Nephron progenitor cell (in vitro differentiated cells): Measurements from ENCODE around the gene ANXA3.

Source experiments
- DNase-seq: peaks from one replicate; pipeline ENCODE4 v3.0.0; 2021
- H3K27ac Mint-ChIP-seq: 2 replicates; pipeline ENCODE4 v1.8.0; 2021; ENCODE audit warnings: mild to moderate bottlenecking, moderate library complexity, mixed read lengths
- H3K27me3 Mint-ChIP-seq: 2 replicates; pipeline ENCODE4 v1.8.0; 2021; ENCODE audit warnings: mild to moderate bottlenecking, low read depth, mixed read lengths; ENCODE audit not compliant: poor library complexity
- H3K36me3 Mint-ChIP-seq: 2 replicates; pipeline ENCODE4 v1.8.0; 2021; ENCODE audit warnings: low read depth, mixed read lengths
- H3K4me1 Mint-ChIP-seq: 2 replicates; pipeline ENCODE4 v1.8.0; 2021; ENCODE audit warnings: mixed read lengths
- H3K4me3 Mint-ChIP-seq: 2 replicates; pipeline ENCODE4 v1.8.0; 2021; ENCODE audit warnings: mild to moderate bottlenecking, moderate library complexity, mixed read lengths
- H3K9me3 Mint-ChIP-seq: 2 replicates; pipeline ENCODE4 v1.8.0; 2021; ENCODE audit warnings: mild to moderate bottlenecking, moderate library complexity, mixed read lengths
- TF ChIP-seq, protein P1 (sequence below): fragments of 200-600 bp; sonication (generic); IDR thresholded peaks from 2 replicates; pipeline ENCODE4 v1.5.0; 2021; ENCODE audit warnings: antibody characterized with exemption

Gene ANXA3

DNA sequence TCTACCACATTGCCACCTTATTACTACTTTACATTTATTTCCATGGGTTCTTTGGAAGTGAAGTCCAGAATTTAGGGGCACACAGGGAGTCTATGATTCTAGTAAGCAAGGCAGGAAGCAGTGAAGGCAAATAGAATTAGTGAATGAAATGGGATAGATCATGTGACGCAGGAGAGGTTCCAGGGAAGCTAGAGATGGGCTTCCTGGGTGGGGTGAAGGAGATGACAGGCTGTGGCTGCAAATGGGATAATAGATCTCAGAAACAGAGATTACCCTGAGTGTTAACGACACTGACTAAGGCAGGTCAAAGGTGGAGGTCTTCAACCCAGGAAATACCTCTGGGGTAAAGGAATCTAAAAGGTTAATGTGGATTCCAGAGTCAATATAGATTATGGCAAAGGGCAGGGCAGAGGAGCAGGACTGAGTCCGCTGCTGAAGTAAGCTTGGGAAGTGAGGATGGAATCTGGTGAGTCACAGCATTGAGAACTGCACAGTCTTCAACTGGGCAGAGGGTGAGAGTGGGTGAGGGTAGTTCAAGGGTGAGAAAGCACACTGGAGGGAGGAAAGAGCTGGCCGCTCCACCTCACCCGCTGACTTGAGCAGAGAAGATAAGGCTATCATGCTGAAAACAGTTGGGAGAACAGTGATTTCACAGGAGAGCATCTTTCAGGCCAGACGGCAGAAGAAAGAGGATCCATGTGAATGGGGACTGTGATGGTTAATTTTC lies 70.8 kb downstream of the ANXA3 start:
- no peaks in the 10 kb centered on the region for H3K9me3 Mint-ChIP-seq
- H3K4me3 Mint-ChIP-seq = no peak overlapping the region
- TF ChIP-seq, protein P1, sequence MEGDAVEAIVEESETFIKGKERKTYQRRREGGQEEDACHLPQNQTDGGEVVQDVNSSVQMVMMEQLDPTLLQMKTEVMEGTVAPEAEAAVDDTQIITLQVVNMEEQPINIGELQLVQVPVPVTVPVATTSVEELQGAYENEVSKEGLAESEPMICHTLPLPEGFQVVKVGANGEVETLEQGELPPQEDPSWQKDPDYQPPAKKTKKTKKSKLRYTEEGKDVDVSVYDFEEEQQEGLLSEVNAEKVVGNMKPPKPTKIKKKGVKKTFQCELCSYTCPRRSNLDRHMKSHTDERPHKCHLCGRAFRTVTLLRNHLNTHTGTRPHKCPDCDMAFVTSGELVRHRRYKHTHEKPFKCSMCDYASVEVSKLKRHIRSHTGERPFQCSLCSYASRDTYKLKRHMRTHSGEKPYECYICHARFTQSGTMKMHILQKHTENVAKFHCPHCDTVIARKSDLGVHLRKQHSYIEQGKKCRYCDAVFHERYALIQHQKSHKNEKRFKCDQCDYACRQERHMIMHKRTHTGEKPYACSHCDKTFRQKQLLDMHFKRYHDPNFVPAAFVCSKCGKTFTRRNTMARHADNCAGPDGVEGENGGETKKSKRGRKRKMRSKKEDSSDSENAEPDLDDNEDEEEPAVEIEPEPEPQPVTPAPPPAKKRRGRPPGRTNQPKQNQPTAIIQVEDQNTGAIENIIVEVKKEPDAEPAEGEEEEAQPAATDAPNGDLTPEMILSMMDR = no peak
- no peak for DNase-seq
- H3K27me3 Mint-ChIP-seq = peaks cover 3% of the 10 kb centered on the region
- H3K4me1 Mint-ChIP-seq = peaks cover 24% of the 10 kb centered on the region
- peak overlapping the region; percentile 32 for H3K27ac Mint-ChIP-seq
- no peaks in the 10 kb centered on the region for H3K36me3 Mint-ChIP-seq

DNA sequence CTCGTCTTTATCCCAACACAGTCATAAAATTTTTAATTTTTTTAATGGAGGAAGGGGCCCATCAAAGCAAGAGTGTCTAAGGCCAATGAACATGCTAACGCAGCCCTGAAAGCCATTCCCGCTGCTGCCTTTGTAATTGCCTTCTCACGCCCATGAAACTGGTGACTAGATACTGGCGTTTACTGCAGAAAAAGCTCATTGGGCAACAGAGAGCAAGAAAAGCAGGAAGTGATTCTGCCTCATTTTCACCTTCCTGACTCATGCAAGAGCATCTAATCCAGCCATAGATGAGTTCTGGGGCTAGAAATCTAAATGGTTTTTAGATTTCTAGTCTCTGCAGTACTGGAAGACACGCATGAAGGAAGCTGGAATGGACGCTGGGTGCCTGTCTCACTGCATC lies 72.5 kb downstream of the ANXA3 start:
- H3K9me3 Mint-ChIP-seq = no peaks in the 10 kb centered on the region
- peaks cover 28% of the 10 kb centered on the region for H3K4me1 Mint-ChIP-seq
- no peaks in the 10 kb centered on the region for H3K36me3 Mint-ChIP-seq
- no peak for DNase-seq
- no peak overlapping the region for H3K4me3 Mint-ChIP-seq
- H3K27me3 Mint-ChIP-seq = peaks cover 3% of the 10 kb centered on the region
- H3K27ac Mint-ChIP-seq = no peak overlapping the region
- TF ChIP-seq, protein P1 = no peak

DNA sequence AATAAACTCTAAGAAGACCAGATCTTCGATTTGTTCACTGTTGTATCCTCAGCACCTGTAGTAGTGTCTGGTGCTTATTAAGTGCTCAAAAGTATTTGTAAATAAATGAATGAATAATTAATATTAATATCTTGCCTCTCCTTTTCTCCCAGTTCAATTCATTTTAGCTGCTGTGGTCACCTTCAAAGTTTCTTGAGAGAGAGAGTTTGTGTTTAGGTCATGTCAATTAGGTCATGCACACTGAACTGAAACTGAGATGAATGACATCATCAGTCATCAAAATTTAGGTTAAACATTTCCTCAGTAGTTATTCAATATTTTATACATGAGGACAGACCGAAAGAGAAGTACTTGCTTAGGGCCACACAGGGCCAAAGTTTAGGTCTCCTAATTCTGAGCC lies 73.5 kb downstream of the ANXA3 start:
- H3K4me1 Mint-ChIP-seq = peaks cover 38% of the 10 kb centered on the region
- H3K9me3 Mint-ChIP-seq = no peaks in the 10 kb centered on the region
- no peak for DNase-seq
- H3K27me3 Mint-ChIP-seq = peaks cover 8% of the 10 kb centered on the region
- H3K4me3 Mint-ChIP-seq = no peak overlapping the region
- H3K36me3 Mint-ChIP-seq = no peaks in the 10 kb centered on the region
- TF ChIP-seq, protein P1 = no peak
- H3K27ac Mint-ChIP-seq = no peak overlapping the region

DNA sequence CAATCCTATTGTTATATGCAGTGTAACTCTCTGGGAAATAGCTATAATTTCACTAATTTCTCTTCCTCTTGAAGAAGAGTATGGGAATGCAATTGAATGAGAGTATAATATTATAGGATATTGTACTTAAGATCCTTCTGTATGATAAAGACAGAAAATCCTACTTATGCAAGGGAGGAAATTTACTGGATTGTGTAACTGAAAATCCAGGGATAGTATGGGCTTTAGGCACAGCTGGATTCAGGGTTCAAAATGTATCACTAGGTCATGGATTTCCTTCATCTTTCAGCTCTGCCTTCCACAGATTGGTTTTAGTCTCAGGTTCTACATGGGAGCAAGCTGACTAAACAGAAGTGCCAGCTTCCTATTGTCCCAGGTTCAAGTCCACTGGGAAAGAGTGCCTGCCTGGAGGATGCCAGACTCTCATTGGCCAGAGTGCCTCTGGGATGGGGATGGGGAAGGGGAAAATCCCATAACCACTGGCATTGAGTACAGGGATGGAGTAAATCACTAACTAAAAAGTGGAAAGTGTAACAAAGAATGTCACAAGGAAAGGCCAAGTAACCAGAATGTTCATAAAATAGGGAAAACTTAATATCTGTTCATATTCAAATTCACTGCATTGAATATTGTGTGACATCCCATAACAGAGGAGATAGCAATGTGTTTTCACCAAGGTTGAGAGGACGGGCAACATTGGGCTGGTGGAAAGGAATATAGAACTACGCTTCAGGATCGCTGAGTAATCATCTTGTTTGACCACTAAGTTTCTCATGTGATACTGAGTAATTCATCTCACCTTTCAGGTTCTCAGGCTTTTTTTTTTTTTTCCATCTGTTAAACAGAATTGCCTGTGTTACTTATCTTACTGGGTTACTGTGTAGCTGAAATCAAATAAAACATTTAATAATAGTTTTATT lies 75.7 kb downstream of the ANXA3 start:
- H3K27me3 Mint-ChIP-seq = peaks cover 8% of the 10 kb centered on the region
- H3K36me3 Mint-ChIP-seq = no peaks in the 10 kb centered on the region
- no peak for DNase-seq
- H3K4me3 Mint-ChIP-seq = no peak overlapping the region
- no peak overlapping the region for H3K27ac Mint-ChIP-seq
- H3K9me3 Mint-ChIP-seq = no peaks in the 10 kb centered on the region
- TF ChIP-seq, protein P1 = no peak
- H3K4me1 Mint-ChIP-seq = peaks cover 24% of the 10 kb centered on the region

DNA sequence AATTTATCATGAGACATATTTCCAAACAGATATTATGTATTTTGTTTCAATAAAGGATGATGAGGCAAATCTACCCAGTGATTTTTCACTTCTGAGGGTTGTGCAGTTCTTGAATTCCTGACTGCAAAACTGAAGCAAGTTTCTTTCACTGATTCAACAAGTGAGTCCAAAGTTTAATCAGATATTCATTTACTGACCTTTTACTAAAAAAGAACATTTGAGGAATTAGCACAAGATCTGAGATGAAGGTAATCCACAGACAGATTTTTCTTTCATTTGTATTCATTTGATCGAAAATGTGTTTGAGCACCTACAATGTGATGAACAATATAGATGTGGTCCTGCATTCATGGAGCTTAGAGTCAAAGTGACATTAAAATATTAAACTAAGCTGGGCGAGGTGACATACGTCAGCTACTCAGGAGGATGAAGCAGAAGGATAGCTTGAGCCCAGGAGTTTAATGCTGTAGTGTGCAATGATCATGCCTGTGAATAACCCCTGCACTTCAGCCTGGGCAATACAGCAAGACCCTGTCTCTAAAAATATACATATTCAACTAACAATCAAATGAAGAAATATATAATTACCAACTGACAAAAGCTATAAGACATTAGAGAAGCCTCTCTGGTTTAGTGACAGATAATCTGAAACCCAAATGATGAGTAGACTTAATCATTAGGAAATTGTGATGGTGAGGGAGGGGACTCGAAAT lies 76.6 kb downstream of the ANXA3 start:
- Mint-ChIP-seq H3K27ac (no peak overlapping the region), H3K36me3 (no peaks in the 10 kb centered on the region), H3K9me3 (no peaks in the 10 kb centered on the region), H3K27me3 (peaks cover 8% of the 10 kb centered on the region), H3K4me3 (no peak overlapping the region), H3K4me1 (peaks cover 19% of the 10 kb centered on the region)
- TF ChIP-seq, protein P1 = no peak
- no peak for DNase-seq
